ENCODE measurements around the gene SCG5.

The SCG5 gene

GRCh38 chr15:32659340-32660155, 18.0 kb downstream of the SCG5 start:
- DNase-seq (ENCODE audit: low spot score), result no peak

GRCh38 chr15:32663671-32664070, 22.2 kb downstream of the SCG5 start:
- DNase-seq (ENCODE audit: low spot score), result no peak

GRCh38 chr15:32664796-32665195, 23.3 kb downstream of the SCG5 start:
- no peak for DNase-seq (ENCODE audit: low spot score)

GRCh38 chr15:32667321-32667720, 25.8 kb downstream of the SCG5 start:
- no peak for DNase-seq (ENCODE audit: low spot score)

- DNase-seq (ENCODE audit: low spot score), result no peak
Observed at GRCh38 chr15:32668942-32669341, 27.4 kb downstream of the SCG5 start.

GRCh38 chr15:32669896-32670611, 28.5 kb downstream of the SCG5 start:
- DNase-seq (ENCODE audit: low spot score), result peak; percentile 23

- no peak for DNase-seq (ENCODE audit: low spot score)
Observed at GRCh38 chr15:32670623-32671022, 29.1 kb downstream of the SCG5 start.

- no peak for DNase-seq (ENCODE audit: low spot score)
Observed at GRCh38 chr15:32671339-32672325, 30.1 kb downstream of the SCG5 start.

GRCh38 chr15:32674681-32675080, 33.2 kb downstream of the SCG5 start:
- no peak for DNase-seq (ENCODE audit: low spot score)

- DNase-seq (ENCODE audit: low spot score), result no peak
Observed at GRCh38 chr15:32675466-32675865, 34.0 kb downstream of the SCG5 start.

GRCh38 chr15:32676169-32676568, 34.7 kb downstream of the SCG5 start:
- DNase-seq (ENCODE audit: low spot score), result no peak

- DNase-seq (ENCODE audit: low spot score), result no peak
Observed at GRCh38 chr15:32677238-32677750, 35.8 kb downstream of the SCG5 start.

- no peak for DNase-seq (ENCODE audit: low spot score)
Observed at GRCh38 chr15:32679298-32679690, 37.8 kb downstream of the SCG5 start.

- DNase-seq (ENCODE audit: low spot score), result no peak
Observed at GRCh38 chr15:32682569-32682968, 41.1 kb downstream of the SCG5 start.

- no peak for DNase-seq (ENCODE audit: low spot score)
Observed at GRCh38 chr15:32682977-32683630, 41.6 kb downstream of the SCG5 start.

GRCh38 chr15:32683906-32684584, 42.5 kb downstream of the SCG5 start:
- no peak for DNase-seq (ENCODE audit: low spot score)

- no peak for DNase-seq (ENCODE audit: low spot score)
Observed at GRCh38 chr15:32685576-32685975, 44.1 kb downstream of the SCG5 start.

- DNase-seq (ENCODE audit: low spot score), result no peak
Observed at GRCh38 chr15:32687556-32687955, 46.0 kb downstream of the SCG5 start.

- DNase-seq (ENCODE audit: low spot score), result no peak
Observed at GRCh38 chr15:32688151-32688639, 46.7 kb downstream of the SCG5 start.

GRCh38 chr15:32690941-32691688, 49.6 kb downstream of the SCG5 start:
- no peak for DNase-seq (ENCODE audit: low spot score)

All from cerebellar cortex (tissue), 1 donor.